GM06990 (cell line): Measurements from ENCODE around the gene PTGR3.

Experiments used
- DNase-seq: peaks from one replicate; pipeline ENCODE4 v3.0.0-alpha.2; 2011; ENCODE audit not compliant: insufficient read length; ENCODE audit errors: extremely low read depth
- H3K27me3 ChIP-seq: replicated peaks from 2 replicates; pipeline ENCODE4 v1.6.0; 2011; ENCODE audit warnings: low read length; ENCODE audit not compliant: control insufficient read depth, insufficient read depth
- H3K36me3 ChIP-seq: 2 replicates; pipeline ENCODE4 v1.5.1; 2011; ENCODE audit warnings: low read length; ENCODE audit not compliant: control insufficient read depth, insufficient read depth
- H3K4me3 ChIP-seq: replicated peaks from 2 replicates; pipeline ENCODE4 v1.5.1; 2011; ENCODE audit warnings: low read depth, mild to moderate bottlenecking, control low read depth, low read length
- TF ChIP-seq, protein P1 (sequence below): IDR thresholded peaks from 2 replicates; pipeline ENCODE4 v1.5.1; 2011; ENCODE audit warnings: low read length, control low read depth, mild to moderate bottlenecking, inconsistent platforms; ENCODE audit not compliant: insufficient read depth, poor library complexity, severe bottlenecking

Gene PTGR3

DNA sequence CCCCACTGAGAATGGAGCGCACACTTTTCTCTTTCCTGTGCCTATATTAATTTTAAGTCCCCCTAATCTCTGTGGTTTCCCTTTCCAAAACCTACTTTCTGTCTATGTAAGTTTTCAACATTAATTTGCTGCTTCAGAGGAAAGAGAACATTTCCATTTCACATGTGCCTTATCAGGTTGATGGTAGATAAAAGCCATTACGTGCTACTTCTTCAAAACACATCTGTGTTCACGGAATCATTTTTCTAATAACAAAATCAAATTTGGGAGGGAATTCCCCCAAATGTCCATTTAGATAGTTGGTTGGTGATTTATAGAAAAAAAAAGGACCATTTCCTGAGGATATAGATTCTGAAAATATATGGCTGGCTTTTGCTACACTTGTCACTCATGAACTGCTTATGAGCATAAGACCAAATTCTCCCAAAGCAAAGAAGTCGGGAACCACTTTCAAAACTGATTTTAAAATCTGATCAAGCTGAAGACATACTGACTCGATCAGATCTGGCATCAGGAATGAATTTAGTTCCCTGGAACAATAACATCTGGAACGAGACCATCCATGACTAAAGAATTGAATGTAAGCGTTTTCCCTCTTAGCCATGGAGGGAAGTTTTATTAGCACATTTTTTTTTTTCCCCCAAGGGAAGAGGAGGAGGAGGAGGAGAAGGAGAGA is 8.2 kb downstream of the PTGR3 start:
- TF ChIP-seq, protein P1, sequence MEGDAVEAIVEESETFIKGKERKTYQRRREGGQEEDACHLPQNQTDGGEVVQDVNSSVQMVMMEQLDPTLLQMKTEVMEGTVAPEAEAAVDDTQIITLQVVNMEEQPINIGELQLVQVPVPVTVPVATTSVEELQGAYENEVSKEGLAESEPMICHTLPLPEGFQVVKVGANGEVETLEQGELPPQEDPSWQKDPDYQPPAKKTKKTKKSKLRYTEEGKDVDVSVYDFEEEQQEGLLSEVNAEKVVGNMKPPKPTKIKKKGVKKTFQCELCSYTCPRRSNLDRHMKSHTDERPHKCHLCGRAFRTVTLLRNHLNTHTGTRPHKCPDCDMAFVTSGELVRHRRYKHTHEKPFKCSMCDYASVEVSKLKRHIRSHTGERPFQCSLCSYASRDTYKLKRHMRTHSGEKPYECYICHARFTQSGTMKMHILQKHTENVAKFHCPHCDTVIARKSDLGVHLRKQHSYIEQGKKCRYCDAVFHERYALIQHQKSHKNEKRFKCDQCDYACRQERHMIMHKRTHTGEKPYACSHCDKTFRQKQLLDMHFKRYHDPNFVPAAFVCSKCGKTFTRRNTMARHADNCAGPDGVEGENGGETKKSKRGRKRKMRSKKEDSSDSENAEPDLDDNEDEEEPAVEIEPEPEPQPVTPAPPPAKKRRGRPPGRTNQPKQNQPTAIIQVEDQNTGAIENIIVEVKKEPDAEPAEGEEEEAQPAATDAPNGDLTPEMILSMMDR = no peak
- Histone ChIP-seq H3K36me3 (peaks cover 11% of the 10 kb centered on the region), H3K27me3 (no peaks in the 10 kb centered on the region), H3K4me3 (no peak overlapping the region)
- no peak for DNase-seq

DNA sequence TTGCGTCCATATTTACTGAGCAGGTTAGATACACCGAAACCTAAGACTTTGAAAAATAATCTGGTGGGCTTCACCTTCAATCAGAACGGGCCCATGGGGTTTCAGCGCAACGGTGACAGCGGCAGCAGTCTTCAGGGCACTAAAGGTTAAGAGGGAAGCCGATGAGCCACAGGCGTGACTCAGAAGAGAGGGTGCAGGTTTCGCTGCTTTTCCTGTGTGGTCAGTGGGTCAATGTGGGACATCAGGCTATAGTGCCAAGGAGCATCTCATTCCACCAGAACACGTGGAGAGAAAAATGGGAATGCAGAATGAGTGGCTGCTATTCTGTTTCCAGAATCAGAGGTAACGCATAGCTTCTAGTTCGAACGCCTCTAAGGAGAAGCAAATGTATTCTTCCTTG is 8.9 kb downstream of the PTGR3 start:
- H3K4me3 ChIP-seq = no peak overlapping the region
- H3K27me3 ChIP-seq = no peaks in the 10 kb centered on the region
- TF ChIP-seq, protein P1 = no peak

GRCh38 chr18:75199327-75199726 is 9.6 kb downstream of the PTGR3 start:
- TF ChIP-seq, protein P1 = no peak
- no peaks in the 10 kb centered on the region for H3K27me3 ChIP-seq

More for the DNA sequence above, 8.9 kb downstream of the PTGR3 start:
- no peak for DNase-seq
- peaks cover 11% of the 10 kb centered on the region for H3K36me3 ChIP-seq

GRCh38 chr18:75198036-75198435 is 10.9 kb downstream of the PTGR3 start:
- Histone ChIP-seq H3K4me3 (no peak overlapping the region), H3K36me3 (peaks cover 11% of the 10 kb centered on the region), H3K27me3 (no peaks in the 10 kb centered on the region)
- no peak for DNase-seq
- TF ChIP-seq, protein P1 = no peak

More at GRCh38 chr18:75199327-75199726, 9.6 kb downstream of the PTGR3 start:
- peaks cover 11% of the 10 kb centered on the region for H3K36me3 ChIP-seq
- no peak for DNase-seq
- no peak overlapping the region for H3K4me3 ChIP-seq

DNA sequence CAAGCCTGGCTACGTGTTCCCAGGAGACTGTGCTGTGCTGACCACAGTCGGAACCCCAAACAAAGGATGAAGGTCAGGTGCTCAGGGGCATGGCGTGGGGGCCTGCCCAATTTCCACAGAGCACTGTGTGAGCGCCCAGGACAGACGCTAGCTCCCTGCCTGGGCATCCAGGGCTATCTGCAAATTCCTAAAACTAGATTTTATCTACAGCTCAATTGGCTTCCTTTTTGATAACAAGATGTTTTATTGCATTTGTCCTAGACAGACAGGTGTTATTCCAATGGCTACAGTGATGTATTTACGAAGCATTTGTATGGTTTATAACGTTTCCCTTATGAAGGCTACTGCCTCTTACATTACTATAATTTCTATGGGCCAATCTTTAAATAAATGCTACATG is 16.0 kb downstream of the PTGR3 start:
- no peak overlapping the region for H3K4me3 ChIP-seq
- DNase-seq = no peak
- H3K36me3 ChIP-seq = no peaks in the 10 kb centered on the region
- no peaks in the 10 kb centered on the region for H3K27me3 ChIP-seq
- TF ChIP-seq, protein P1 = no peak
